ENCODE measurements around the gene USP38.

USP38 gene

GRCh38 chr4:143240939-143241679 lies 56.4 kb downstream of the USP38 start:
- Histone ChIP-seq H3K4me3 (ENCODE audit: insufficient read depth, low read depth, low read length, poor library complexity, severe bottlenecking) (no peak overlapping the region), H3K4me1 (ENCODE audit: control insufficient read depth, insufficient read depth, low read length, poor library complexity, severe bottlenecking) (no peaks in the 10 kb centered on the region), H3K36me3 (ENCODE audit: control insufficient read depth, insufficient read depth, low read length) (no peaks in the 10 kb centered on the region), H3K27me3 (replicated peaks; ENCODE audit: control insufficient read depth, insufficient read depth, low read length, poor library complexity, severe bottlenecking) (no peaks in the 10 kb centered on the region), H3K9me3 (ENCODE audit: control insufficient read depth, low read length) (no peaks in the 10 kb centered on the region), H3K27ac (ENCODE audit: insufficient read depth, low read length, poor library complexity, severe bottlenecking) (no peak overlapping the region)
- no peak for DNase-seq

GRCh38 chr4:143241892-143242291 lies 57.2 kb downstream of the USP38 start:
- DNase-seq = no peak
- H3K4me3 ChIP-seq (ENCODE audit: insufficient read depth, low read depth, low read length, poor library complexity, severe bottlenecking) = no peak overlapping the region
- no peaks in the 10 kb centered on the region for H3K9me3 ChIP-seq (ENCODE audit: control insufficient read depth, low read length)

GRCh38 chr4:143243041-143243440 lies 58.3 kb downstream of the USP38 start:
- no peak overlapping the region for H3K4me3 ChIP-seq (ENCODE audit: insufficient read depth, low read depth, low read length, poor library complexity, severe bottlenecking)

More at GRCh38 chr4:143241892-143242291, 57.2 kb downstream of the USP38 start:
- H3K27me3 ChIP-seq (replicated peaks; ENCODE audit: control insufficient read depth, insufficient read depth, low read length, poor library complexity, severe bottlenecking) = no peaks in the 10 kb centered on the region
- H3K4me1 ChIP-seq (ENCODE audit: control insufficient read depth, insufficient read depth, low read length, poor library complexity, severe bottlenecking) = no peaks in the 10 kb centered on the region
- no peaks in the 10 kb centered on the region for H3K36me3 ChIP-seq (ENCODE audit: control insufficient read depth, insufficient read depth, low read length)
- H3K27ac ChIP-seq (ENCODE audit: insufficient read depth, low read length, poor library complexity, severe bottlenecking) = no peak overlapping the region

GRCh38 chr4:143246977-143247376 lies 62.3 kb downstream of the USP38 start:
- no peak overlapping the region for H3K27ac ChIP-seq (ENCODE audit: insufficient read depth, low read length, poor library complexity, severe bottlenecking)
- H3K9me3 ChIP-seq (ENCODE audit: control insufficient read depth, low read length) = no peaks in the 10 kb centered on the region
- H3K36me3 ChIP-seq (ENCODE audit: control insufficient read depth, insufficient read depth, low read length) = no peaks in the 10 kb centered on the region
- H3K4me1 ChIP-seq (ENCODE audit: control insufficient read depth, insufficient read depth, low read length, poor library complexity, severe bottlenecking) = no peaks in the 10 kb centered on the region
- no peak overlapping the region for H3K4me3 ChIP-seq (ENCODE audit: insufficient read depth, low read depth, low read length, poor library complexity, severe bottlenecking)
- H3K27me3 ChIP-seq (replicated peaks; ENCODE audit: control insufficient read depth, insufficient read depth, low read length, poor library complexity, severe bottlenecking) = peaks cover 5% of the 10 kb centered on the region
- DNase-seq = no peak

More at GRCh38 chr4:143243041-143243440, 58.3 kb downstream of the USP38 start:
- H3K4me1 ChIP-seq (ENCODE audit: control insufficient read depth, insufficient read depth, low read length, poor library complexity, severe bottlenecking) = no peaks in the 10 kb centered on the region
- H3K9me3 ChIP-seq (ENCODE audit: control insufficient read depth, low read length) = no peaks in the 10 kb centered on the region
- H3K36me3 ChIP-seq (ENCODE audit: control insufficient read depth, insufficient read depth, low read length) = no peaks in the 10 kb centered on the region
- no peak overlapping the region for H3K27ac ChIP-seq (ENCODE audit: insufficient read depth, low read length, poor library complexity, severe bottlenecking)
- no peaks in the 10 kb centered on the region for H3K27me3 ChIP-seq (replicated peaks; ENCODE audit: control insufficient read depth, insufficient read depth, low read length, poor library complexity, severe bottlenecking)
- no peak for DNase-seq

- Histone ChIP-seq H3K4me3 (ENCODE audit: insufficient read depth, low read depth, low read length, poor library complexity, severe bottlenecking) (no peak overlapping the region), H3K27ac (ENCODE audit: insufficient read depth, low read length, poor library complexity, severe bottlenecking) (no peak overlapping the region), H3K4me1 (ENCODE audit: control insufficient read depth, insufficient read depth, low read length, poor library complexity, severe bottlenecking) (no peaks in the 10 kb centered on the region), H3K27me3 (replicated peaks; ENCODE audit: control insufficient read depth, insufficient read depth, low read length, poor library complexity, severe bottlenecking) (peaks cover 5% of the 10 kb centered on the region), H3K9me3 (ENCODE audit: control insufficient read depth, low read length) (no peaks in the 10 kb centered on the region), H3K36me3 (ENCODE audit: control insufficient read depth, insufficient read depth, low read length) (no peaks in the 10 kb centered on the region)
- no peak for DNase-seq
Observed at GRCh38 chr4:143247866-143248265, 63.1 kb downstream of the USP38 start.

DNA sequence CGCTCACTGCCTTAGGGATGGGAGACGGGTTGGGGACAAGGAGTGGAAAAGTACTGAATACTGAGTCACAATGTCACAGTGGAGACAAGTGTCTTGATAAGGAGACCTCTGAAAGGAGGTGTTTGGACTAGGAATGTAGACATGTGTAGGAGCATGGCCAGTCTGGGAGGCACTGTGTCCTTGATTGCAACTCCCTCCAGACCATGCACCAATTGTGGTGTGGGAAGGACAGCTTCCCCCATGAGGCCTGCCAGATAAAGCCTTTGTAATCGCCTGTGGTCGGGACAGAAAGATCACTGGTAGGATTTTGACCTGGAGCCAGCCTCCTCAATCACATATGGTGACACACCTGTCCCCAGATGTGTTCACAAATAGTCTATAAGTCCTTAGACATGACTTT lies 64.1 kb downstream of the USP38 start:
- DNase-seq = no peak
- no peaks in the 10 kb centered on the region for H3K36me3 ChIP-seq (ENCODE audit: control insufficient read depth, insufficient read depth, low read length)
- peaks cover 5% of the 10 kb centered on the region for H3K27me3 ChIP-seq (replicated peaks; ENCODE audit: control insufficient read depth, insufficient read depth, low read length, poor library complexity, severe bottlenecking)
- H3K4me3 ChIP-seq (ENCODE audit: insufficient read depth, low read depth, low read length, poor library complexity, severe bottlenecking) = no peak overlapping the region
- H3K9me3 ChIP-seq (ENCODE audit: control insufficient read depth, low read length) = no peaks in the 10 kb centered on the region
- H3K4me1 ChIP-seq (ENCODE audit: control insufficient read depth, insufficient read depth, low read length, poor library complexity, severe bottlenecking) = no peaks in the 10 kb centered on the region
- no peak overlapping the region for H3K27ac ChIP-seq (ENCODE audit: insufficient read depth, low read length, poor library complexity, severe bottlenecking)

DNA sequence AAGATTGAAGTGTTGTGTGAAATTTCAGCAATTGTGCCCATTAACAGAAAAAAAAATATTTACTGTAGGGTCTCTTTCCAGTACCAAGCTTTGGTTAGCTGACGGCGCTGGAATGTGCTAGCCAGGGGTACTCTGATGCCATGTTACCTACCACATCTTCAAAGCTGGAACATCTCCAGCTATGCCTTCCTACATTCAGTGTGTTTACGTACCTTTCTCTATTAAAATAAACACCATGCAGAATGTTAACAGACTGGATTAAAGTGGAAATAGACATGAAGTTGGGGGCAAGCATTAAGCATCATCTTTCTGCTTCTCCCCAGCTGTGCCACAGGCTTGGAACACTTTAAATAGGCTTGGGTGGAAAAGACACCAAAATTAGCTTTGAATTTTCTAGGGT lies 65.9 kb downstream of the USP38 start:
- no peak overlapping the region for H3K4me3 ChIP-seq (ENCODE audit: insufficient read depth, low read depth, low read length, poor library complexity, severe bottlenecking)
- H3K36me3 ChIP-seq (ENCODE audit: control insufficient read depth, insufficient read depth, low read length) = no peaks in the 10 kb centered on the region
- DNase-seq = no peak
- H3K27me3 ChIP-seq (replicated peaks; ENCODE audit: control insufficient read depth, insufficient read depth, low read length, poor library complexity, severe bottlenecking) = peaks cover 5% of the 10 kb centered on the region
- no peaks in the 10 kb centered on the region for H3K9me3 ChIP-seq (ENCODE audit: control insufficient read depth, low read length)
- no peak overlapping the region for H3K27ac ChIP-seq (ENCODE audit: insufficient read depth, low read length, poor library complexity, severe bottlenecking)
- H3K4me1 ChIP-seq (ENCODE audit: control insufficient read depth, insufficient read depth, low read length, poor library complexity, severe bottlenecking) = no peaks in the 10 kb centered on the region

DNA sequence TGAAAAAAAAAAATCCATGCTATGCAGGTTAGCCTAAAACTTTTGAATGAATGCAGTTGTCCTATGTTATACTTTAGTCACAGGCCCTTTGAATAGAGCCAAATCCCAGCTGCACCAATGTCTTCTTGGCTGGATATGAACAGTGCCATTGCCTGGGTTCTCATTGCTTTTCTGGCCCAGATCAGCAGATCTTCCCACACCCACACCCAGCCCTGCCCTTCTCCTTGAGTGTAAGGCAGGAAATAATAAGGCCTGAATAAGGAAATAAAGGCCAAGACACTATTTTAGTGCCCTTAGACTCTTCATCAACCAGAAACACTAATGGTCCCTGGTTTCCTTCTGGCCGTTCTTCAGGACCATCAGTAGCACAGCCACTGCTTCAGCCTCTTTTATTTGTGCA lies 66.6 kb downstream of the USP38 start:
- no peaks in the 10 kb centered on the region for H3K36me3 ChIP-seq (ENCODE audit: control insufficient read depth, insufficient read depth, low read length)
- no peaks in the 10 kb centered on the region for H3K9me3 ChIP-seq (ENCODE audit: control insufficient read depth, low read length)
- no peak for DNase-seq
- H3K4me3 ChIP-seq (ENCODE audit: insufficient read depth, low read depth, low read length, poor library complexity, severe bottlenecking) = no peak overlapping the region
- H3K27ac ChIP-seq (ENCODE audit: insufficient read depth, low read length, poor library complexity, severe bottlenecking) = no peak overlapping the region
- no peaks in the 10 kb centered on the region for H3K4me1 ChIP-seq (ENCODE audit: control insufficient read depth, insufficient read depth, low read length, poor library complexity, severe bottlenecking)
- H3K27me3 ChIP-seq (replicated peaks; ENCODE audit: control insufficient read depth, insufficient read depth, low read length, poor library complexity, severe bottlenecking) = peaks cover 5% of the 10 kb centered on the region

GRCh38 chr4:143251779-143252178 lies 67.1 kb downstream of the USP38 start:
- H3K27ac ChIP-seq (ENCODE audit: insufficient read depth, low read length, poor library complexity, severe bottlenecking) = no peak overlapping the region
- DNase-seq = no peak

DNA sequence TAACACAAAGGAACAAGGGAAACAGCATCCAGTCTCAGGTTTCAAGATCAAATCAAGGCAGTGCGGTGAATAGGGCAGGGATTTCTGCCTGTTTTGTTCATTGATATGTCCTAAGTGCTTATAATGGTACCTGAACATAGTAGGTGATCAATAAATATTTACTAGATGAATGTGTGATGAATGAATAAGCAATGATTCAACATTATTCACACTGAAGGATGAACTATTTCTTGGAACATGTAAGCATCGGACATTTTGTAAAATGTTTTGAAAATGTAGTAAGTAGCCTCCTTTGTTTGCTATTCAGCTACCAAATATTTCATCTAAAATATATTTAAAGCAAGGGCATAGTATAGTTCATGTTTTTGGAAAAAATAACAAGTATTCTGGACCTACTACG lies 67.8 kb downstream of the USP38 start:
- no peak for DNase-seq
- H3K4me1 ChIP-seq (ENCODE audit: control insufficient read depth, insufficient read depth, low read length, poor library complexity, severe bottlenecking) = no peaks in the 10 kb centered on the region
- H3K27me3 ChIP-seq (replicated peaks; ENCODE audit: control insufficient read depth, insufficient read depth, low read length, poor library complexity, severe bottlenecking) = peaks cover 5% of the 10 kb centered on the region
- no peak overlapping the region for H3K4me3 ChIP-seq (ENCODE audit: insufficient read depth, low read depth, low read length, poor library complexity, severe bottlenecking)
- no peaks in the 10 kb centered on the region for H3K36me3 ChIP-seq (ENCODE audit: control insufficient read depth, insufficient read depth, low read length)
- H3K27ac ChIP-seq (ENCODE audit: insufficient read depth, low read length, poor library complexity, severe bottlenecking) = no peak overlapping the region
- H3K9me3 ChIP-seq (ENCODE audit: control insufficient read depth, low read length) = no peaks in the 10 kb centered on the region

More at GRCh38 chr4:143251779-143252178, 67.1 kb downstream of the USP38 start:
- Histone ChIP-seq H3K9me3 (ENCODE audit: control insufficient read depth, low read length) (no peaks in the 10 kb centered on the region), H3K27me3 (replicated peaks; ENCODE audit: control insufficient read depth, insufficient read depth, low read length, poor library complexity, severe bottlenecking) (peaks cover 5% of the 10 kb centered on the region), H3K36me3 (ENCODE audit: control insufficient read depth, insufficient read depth, low read length) (no peaks in the 10 kb centered on the region), H3K4me3 (ENCODE audit: insufficient read depth, low read depth, low read length, poor library complexity, severe bottlenecking) (no peak overlapping the region), H3K4me1 (ENCODE audit: control insufficient read depth, insufficient read depth, low read length, poor library complexity, severe bottlenecking) (no peaks in the 10 kb centered on the region)

Data from effector memory CD4-positive, alpha-beta T cell (primary cell).